ENCODE results near the gene CIAO2B. TPM values are rescaled to one million over a fixed set of nuclear protein-coding genes. Genes with fewer than 3 reads are reported as not detected.

Gene CIAO2B
- total and polyA plus RNA-seq, 7 donors = 71.7 to 219 (median 121) TPM

DNA sequence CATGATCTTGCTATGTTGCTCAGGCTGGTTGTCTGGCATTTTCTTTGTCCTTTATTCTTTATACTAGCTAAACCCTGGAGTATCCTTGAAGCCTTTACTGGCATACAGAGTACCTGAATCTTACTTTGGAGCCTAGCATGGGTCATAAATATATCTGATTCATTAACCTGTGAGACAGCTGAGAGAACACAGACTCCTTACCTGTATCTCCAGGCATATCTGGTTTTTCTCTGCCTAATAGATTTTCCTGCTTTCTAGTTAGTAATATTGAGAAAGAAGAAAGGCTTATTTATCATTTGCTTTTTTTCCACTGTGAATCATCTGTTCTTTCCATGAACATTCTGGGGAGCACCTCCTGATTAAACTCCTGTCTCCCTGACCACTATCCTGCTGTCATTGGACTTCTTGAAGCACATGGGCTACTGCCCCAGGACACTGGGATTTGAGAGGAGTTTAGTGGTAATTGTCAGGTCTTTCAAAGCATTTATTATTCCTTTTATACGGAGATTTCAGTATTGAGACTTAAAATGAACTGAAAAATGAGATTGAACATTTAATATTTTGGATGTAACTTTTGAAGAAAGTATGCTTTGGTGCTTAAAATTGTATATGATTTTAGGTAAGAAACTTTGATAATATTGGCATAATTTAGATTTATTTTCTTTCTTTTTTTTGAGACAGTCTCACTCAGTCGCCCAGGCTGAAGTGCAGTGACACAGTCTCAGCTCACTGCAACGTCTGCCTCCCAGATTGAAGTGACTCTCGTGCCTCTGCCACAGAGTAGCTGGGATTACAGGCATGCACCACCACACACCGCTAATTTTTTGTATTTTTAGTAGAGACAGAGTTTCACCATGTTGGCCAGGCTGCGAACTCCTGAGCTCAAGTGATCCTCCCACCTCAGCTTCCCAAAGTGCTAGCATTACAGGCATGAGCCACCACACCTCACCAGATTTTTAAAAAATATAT lies 45.3 kb downstream of the CIAO2B start:
- WGBS, 2 donors = 96% methylated on average over 6 of the region's 6 CpGs
- Histone ChIP-seq H3K27ac (no peak overlapping the region), H3K36me3 (peaks cover 0 to 32% (median 11%) of the 10 kb centered on the region in 4 donors), H3K27me3 (no peaks in the 10 kb centered on the region), H3K9me3 (no peaks in the 10 kb centered on the region), H3K4me3 (no peak overlapping the region), H3K4me1 (no peaks in the 10 kb centered on the region)
- DNase-seq = no peak
- intact Hi-C loops (cut with DNase I) = no loop called here
- TF ChIP-seq, protein P1, sequence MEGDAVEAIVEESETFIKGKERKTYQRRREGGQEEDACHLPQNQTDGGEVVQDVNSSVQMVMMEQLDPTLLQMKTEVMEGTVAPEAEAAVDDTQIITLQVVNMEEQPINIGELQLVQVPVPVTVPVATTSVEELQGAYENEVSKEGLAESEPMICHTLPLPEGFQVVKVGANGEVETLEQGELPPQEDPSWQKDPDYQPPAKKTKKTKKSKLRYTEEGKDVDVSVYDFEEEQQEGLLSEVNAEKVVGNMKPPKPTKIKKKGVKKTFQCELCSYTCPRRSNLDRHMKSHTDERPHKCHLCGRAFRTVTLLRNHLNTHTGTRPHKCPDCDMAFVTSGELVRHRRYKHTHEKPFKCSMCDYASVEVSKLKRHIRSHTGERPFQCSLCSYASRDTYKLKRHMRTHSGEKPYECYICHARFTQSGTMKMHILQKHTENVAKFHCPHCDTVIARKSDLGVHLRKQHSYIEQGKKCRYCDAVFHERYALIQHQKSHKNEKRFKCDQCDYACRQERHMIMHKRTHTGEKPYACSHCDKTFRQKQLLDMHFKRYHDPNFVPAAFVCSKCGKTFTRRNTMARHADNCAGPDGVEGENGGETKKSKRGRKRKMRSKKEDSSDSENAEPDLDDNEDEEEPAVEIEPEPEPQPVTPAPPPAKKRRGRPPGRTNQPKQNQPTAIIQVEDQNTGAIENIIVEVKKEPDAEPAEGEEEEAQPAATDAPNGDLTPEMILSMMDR (IDR thresholded peaks at IDR 0.05) = no peak
- TF ChIP-seq POLR2AphosphoS5 (IDR thresholded peaks at IDR 0.05) = peak in 1 of 4 donors; percentile 32

DNA sequence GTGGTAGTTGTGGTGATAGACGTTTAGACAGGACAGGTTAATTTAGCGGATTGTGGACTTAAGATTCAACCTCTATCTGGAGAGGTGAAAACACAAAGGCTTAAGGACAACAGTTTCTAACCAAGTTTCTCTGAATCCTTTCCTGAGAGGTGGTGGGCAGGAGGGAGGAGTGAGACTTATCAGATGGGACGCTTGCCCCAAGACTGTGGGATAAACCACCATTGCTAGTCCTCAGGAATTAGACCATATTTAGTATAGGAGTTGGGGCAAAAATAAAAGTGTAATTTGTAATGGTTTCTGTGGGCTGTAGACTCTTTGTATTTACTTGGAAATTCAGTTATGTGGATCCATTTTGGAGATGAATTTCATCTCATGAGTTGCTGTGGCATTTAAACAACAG lies 47.3 kb downstream of the CIAO2B start:
- Histone ChIP-seq H3K4me3 (no peak overlapping the region), H3K4me1 (peaks cover 0 to 2% (median 0%) of the 10 kb centered on the region in 4 donors), H3K27me3 (no peaks in the 10 kb centered on the region), H3K9me3 (no peaks in the 10 kb centered on the region), H3K36me3 (peaks cover 0 to 32% (median 11%) of the 10 kb centered on the region in 4 donors), H3K27ac (no peak overlapping the region)
- intact Hi-C loops (cut with DNase I) = no loop called here
- DNase-seq = no peak
- TF ChIP-seq, protein P1 (IDR thresholded peaks at IDR 0.05) = no peak
- TF ChIP-seq POLR2AphosphoS5 (IDR thresholded peaks at IDR 0.05) (no peak), POLR2A (IDR thresholded peaks at IDR 0.05) (no peak), EP300 (IDR thresholded peaks at IDR 0.05) (no peak)
- 83 to 87% methylated on average over 3 of the region's 3 CpGs for WGBS, 2 donors

DNA sequence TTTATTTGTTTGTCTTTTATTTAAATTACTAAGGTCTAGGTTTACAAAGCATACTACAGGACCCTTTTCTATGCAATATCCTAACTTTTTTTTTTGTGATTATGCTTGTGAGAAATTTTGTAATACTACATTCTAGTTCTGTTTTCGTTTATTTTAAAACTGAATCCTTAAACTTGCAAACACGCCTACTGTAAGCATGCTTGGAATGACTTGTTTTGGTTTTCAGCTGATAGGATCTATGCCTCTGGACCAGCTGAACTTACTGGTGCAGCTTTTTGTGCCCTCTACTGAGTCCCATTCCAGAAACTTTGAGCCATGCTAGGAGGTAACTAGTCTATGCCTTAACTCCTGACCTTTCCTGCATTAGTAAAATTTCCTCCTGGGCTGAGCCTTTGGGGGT lies 47.9 kb downstream of the CIAO2B start:
- Histone ChIP-seq H3K4me1 (peaks cover 0 to 8% (median 0%) of the 10 kb centered on the region in 4 donors), H3K27ac (no peak overlapping the region), H3K27me3 (no peaks in the 10 kb centered on the region), H3K9me3 (no peaks in the 10 kb centered on the region), H3K4me3 (no peak overlapping the region), H3K36me3 (peaks cover 0 to 32% (median 11%) of the 10 kb centered on the region in 4 donors)
- no peak for TF ChIP-seq POLR2A (IDR thresholded peaks at IDR 0.05)
- WGBS, 2 donors = 76 to 80% methylated on average over 2 of the region's 2 CpGs
- intact Hi-C loops (cut with DNase I) = no loop called here
- no peak for DNase-seq

DNA sequence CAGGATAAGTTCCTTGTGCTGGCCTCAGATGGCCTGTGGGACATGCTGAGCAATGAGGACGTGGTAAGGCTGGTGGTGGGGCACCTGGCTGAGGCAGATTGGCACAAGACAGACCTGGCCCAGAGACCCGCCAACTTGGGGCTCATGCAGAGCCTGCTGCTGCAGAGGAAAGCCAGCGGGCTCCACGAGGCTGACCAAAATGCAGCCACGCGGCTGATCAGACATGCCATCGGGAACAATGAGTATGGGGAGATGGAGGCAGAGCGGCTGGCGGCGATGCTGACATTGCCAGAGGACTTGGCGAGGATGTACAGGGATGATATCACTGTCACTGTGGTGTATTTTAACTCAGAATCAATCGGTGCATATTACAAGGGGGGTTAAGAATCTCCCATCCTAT lies 48.7 kb downstream of the CIAO2B start:
- WGBS, 2 donors = 92 to 95% methylated on average over 12 of the region's 12 CpGs
- Histone ChIP-seq H3K36me3 (peaks cover 0 to 32% (median 11%) of the 10 kb centered on the region in 4 donors), H3K27me3 (no peaks in the 10 kb centered on the region), H3K27ac (no peak overlapping the region), H3K9me3 (no peaks in the 10 kb centered on the region), H3K4me3 (no peak overlapping the region), H3K4me1 (peaks cover 0 to 12% (median 4%) of the 10 kb centered on the region in 4 donors)
- no peak for DNase-seq
- intact Hi-C loops (cut with DNase I) = no loop called here
- TF ChIP-seq POLR2AphosphoS5 (IDR thresholded peaks at IDR 0.05) (no peak), POLR2A (IDR thresholded peaks at IDR 0.05) (no peak), EP300 (IDR thresholded peaks at IDR 0.05) (no peak)
- TF ChIP-seq, protein P1 (IDR thresholded peaks at IDR 0.05) = no peak

DNA sequence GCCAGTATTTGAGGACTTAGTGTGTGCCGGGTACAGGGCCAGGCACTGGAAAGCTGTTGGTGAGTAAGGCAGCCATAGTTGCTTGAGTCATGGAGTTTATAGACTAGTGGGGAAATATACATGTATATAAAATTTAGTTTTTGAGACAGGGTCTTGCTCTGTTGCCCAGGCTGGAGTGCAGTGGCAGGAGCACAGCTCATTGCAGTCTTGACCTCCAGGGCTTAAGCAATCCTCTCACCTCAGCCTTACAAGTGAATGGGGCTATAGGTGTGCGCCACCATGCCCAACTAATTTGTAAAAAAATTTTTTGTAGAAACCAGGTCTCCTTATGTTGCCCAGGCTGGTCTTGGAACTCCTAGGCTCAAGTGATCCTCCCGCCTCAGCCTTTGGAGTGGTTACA lies 51.5 kb downstream of the CIAO2B start:
- Histone ChIP-seq H3K9me3 (no peaks in the 10 kb centered on the region), H3K27me3 (no peaks in the 10 kb centered on the region), H3K4me1 (peaks cover 0 to 17% (median 10%) of the 10 kb centered on the region in 4 donors), H3K36me3 (peaks cover 0 to 32% (median 11%) of the 10 kb centered on the region in 4 donors), H3K27ac (no peak overlapping the region), H3K4me3 (no peak overlapping the region)
- DNase-seq = no peak
- intact Hi-C loops (cut with DNase I) = no loop called here
- WGBS, 2 donors = 97 to 98% methylated on average over 3 of the region's 3 CpGs
- TF ChIP-seq POLR2A (IDR thresholded peaks at IDR 0.05) (no peak), POLR2AphosphoS5 (IDR thresholded peaks at IDR 0.05) (no peak), EP300 (IDR thresholded peaks at IDR 0.05) (no peak)
- TF ChIP-seq, protein P1 (IDR thresholded peaks at IDR 0.05) = no peak

Data from sigmoid colon (tissue), 7 donors.